Parathyroid adenoma (tissue), 2 donors: Measurements from ENCODE around the gene SLC9C2.

Experiments
- H2AFZ ChIP-seq: fragments of 300-600 bp; sonication (generic); one replicate; pipeline ENCODE4 v1.7.0; 2017; ENCODE audit warnings: antibody characterized with exemption, mild to moderate bottlenecking
- H3K27ac ChIP-seq: fragments of 300-600 bp; sonication (generic); one replicate; pipeline ENCODE4 v1.7.0; 2017
- H3K27me3 ChIP-seq: fragments of 300-600 bp; sonication (generic); one replicate; pipeline ENCODE4 v1.7.0; 2017; ENCODE audit warnings: low read length; ENCODE audit not compliant: control insufficient read depth, insufficient read depth
- H3K36me3 ChIP-seq: fragments of 300-600 bp; sonication (generic); one replicate; pipeline ENCODE4 v1.7.0; 2017; ENCODE audit warnings: low read length; ENCODE audit not compliant: control insufficient read depth, insufficient read depth
- H3K4me1 ChIP-seq: fragments of 300-600 bp; sonication (generic); one replicate; pipeline ENCODE4 v1.7.0; 2017; ENCODE audit warnings: control low read depth
- H3K4me2 ChIP-seq: fragments of 300-600 bp; sonication (generic); one replicate; pipeline ENCODE4 v1.7.0; 2017; ENCODE audit warnings: low read length
- H3K4me3 ChIP-seq: fragments of 300-600 bp; sonication (generic); one replicate; pipeline ENCODE4 v1.7.0; 2017; ENCODE audit warnings: low read depth, low read length
- H3K79me2 ChIP-seq: fragments of 300-600 bp; sonication (generic); one replicate; pipeline ENCODE4 v1.7.0; 2017; ENCODE audit warnings: control low read depth
- H3K9ac ChIP-seq: fragments of 300-600 bp; sonication (generic); one replicate; pipeline ENCODE4 v1.7.0; 2017; ENCODE audit warnings: mild to moderate bottlenecking
- H3K9me3 ChIP-seq: fragments of 300-600 bp; sonication (generic); one replicate; pipeline ENCODE4 v1.7.0; 2017; ENCODE audit warnings: low read length; ENCODE audit not compliant: control insufficient read depth
- CTCF ChIP-seq: fragments of 300-600 bp; sonication (generic); IDR thresholded peaks from one replicate; pipeline ENCODE4 v1.7.0; 2017; ENCODE audit warnings: antibody characterized with exemption, mild to moderate bottlenecking
- donor health status: primary hyperparathyroidism.

Gene SLC9C2

GRCh38 chr1:173505391-173505790 lies 97.5 kb downstream of the SLC9C2 start:
- Histone ChIP-seq H3K4me3 (no peak overlapping the region), H3K27me3 (no peaks in the 10 kb centered on the region), H3K79me2 (no peaks in the 10 kb centered on the region), H3K4me2 (no peak overlapping the region), H3K4me1 (no peaks in the 10 kb centered on the region), H3K36me3 (no peaks in the 10 kb centered on the region), H3K27ac (no peak overlapping the region), H3K9me3 (no peaks in the 10 kb centered on the region), H2AFZ (no peak overlapping the region), H3K9ac (no peak overlapping the region)
- TF ChIP-seq CTCF = no peak

- no peaks in the 10 kb centered on the region for H3K79me2 ChIP-seq
- no peak overlapping the region for H2AFZ ChIP-seq
- H3K9ac ChIP-seq = no peak overlapping the region
- no peak overlapping the region for H3K4me3 ChIP-seq
- TF ChIP-seq CTCF = no peak
- no peaks in the 10 kb centered on the region for H3K36me3 ChIP-seq
- H3K27me3 ChIP-seq = no peaks in the 10 kb centered on the region
- H3K27ac ChIP-seq = no peak overlapping the region
- no peaks in the 10 kb centered on the region for H3K9me3 ChIP-seq
- no peak overlapping the region for H3K4me2 ChIP-seq
- H3K4me1 ChIP-seq = no peaks in the 10 kb centered on the region
These were observed 98.6 kb downstream of the SLC9C2 start for GRCh38 chr1:173504268-173504667.

GRCh38 chr1:173503391-173503790 lies 99.5 kb downstream of the SLC9C2 start:
- no peaks in the 10 kb centered on the region for H3K27me3 ChIP-seq
- no peaks in the 10 kb centered on the region for H3K79me2 ChIP-seq
- H3K9me3 ChIP-seq = no peaks in the 10 kb centered on the region
- H3K9ac ChIP-seq = no peak overlapping the region
- H3K4me2 ChIP-seq = no peak overlapping the region
- H3K4me1 ChIP-seq = no peaks in the 10 kb centered on the region
- no peak for TF ChIP-seq CTCF
- no peaks in the 10 kb centered on the region for H3K36me3 ChIP-seq
- H3K4me3 ChIP-seq = no peak overlapping the region
- H2AFZ ChIP-seq = no peak overlapping the region
- H3K27ac ChIP-seq = no peak overlapping the region

GRCh38 chr1:173502104-173502503 lies 100.8 kb downstream of the SLC9C2 start:
- no peak for TF ChIP-seq CTCF
- Histone ChIP-seq H3K9ac (no peak overlapping the region), H2AFZ (no peak overlapping the region), H3K4me2 (no peak overlapping the region), H3K9me3 (no peaks in the 10 kb centered on the region), H3K4me3 (no peak overlapping the region), H3K79me2 (no peaks in the 10 kb centered on the region), H3K36me3 (no peaks in the 10 kb centered on the region), H3K27ac (no peak overlapping the region), H3K27me3 (no peaks in the 10 kb centered on the region), H3K4me1 (no peaks in the 10 kb centered on the region)

- Histone ChIP-seq H3K4me3 (no peak overlapping the region), H3K79me2 (no peaks in the 10 kb centered on the region), H3K9me3 (no peaks in the 10 kb centered on the region), H3K9ac (no peak overlapping the region), H3K36me3 (no peaks in the 10 kb centered on the region), H3K27me3 (no peaks in the 10 kb centered on the region), H3K4me1 (no peaks in the 10 kb centered on the region), H3K27ac (no peak overlapping the region), H2AFZ (no peak overlapping the region), H3K4me2 (no peak overlapping the region)
- no peak for TF ChIP-seq CTCF
These were observed 103.1 kb downstream of the SLC9C2 start for GRCh38 chr1:173499729-173500128.
